ENCODE measurements around the gene GCLM. TPM values are rescaled to one million over a fixed set of nuclear protein-coding genes. Genes with fewer than 3 reads are reported as not detected.

Gene GCLM
- total and polyA plus RNA-seq, 2 of the 4 experiments (the other 2 are of a cell fraction): 15.5 to 20.1 TPM

DNA sequence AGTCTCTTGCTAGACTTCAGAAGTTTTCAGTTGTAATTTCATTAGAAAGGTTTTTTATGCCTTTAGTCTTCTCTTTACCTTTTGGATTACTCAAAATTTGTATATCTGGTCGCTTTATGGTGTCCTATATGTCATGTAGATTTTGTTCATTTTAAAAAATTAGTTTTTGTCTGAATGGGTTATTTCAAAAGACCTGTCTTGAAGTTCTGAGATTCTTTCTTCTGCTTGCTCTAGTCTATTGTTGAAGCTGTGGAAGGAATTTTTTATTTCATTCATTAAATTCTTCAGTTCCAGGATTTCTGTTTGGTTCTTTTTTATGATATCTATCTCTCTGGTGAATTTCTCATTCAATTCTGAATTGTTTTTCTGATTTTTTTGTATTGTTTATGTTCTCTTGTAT is 46.5 kb upstream of the GCLM start:
- H2BK20ac ChIP-seq (ENCODE audit: low read depth, low read length): no peak overlapping the region
- no peak overlapping the region for H2BK5ac ChIP-seq (ENCODE audit: low read depth, low read length, poor library complexity, severe bottlenecking)
- peaks cover 5% of the 10 kb centered on the region for H3K9me3 ChIP-seq (ENCODE audit: control insufficient read depth, insufficient read depth, low read length)
- ChIA-PET POLR2A (ENCODE audit: unreplicated experiment) (interaction anchor here (0.7 kb wide), 1 partner anchor 28 kb away, joined by 5 read pairs; no protein-coding TSS in a partner anchor), CTCF (no interaction called here)
- H3K9ac ChIP-seq (ENCODE audit: low read depth, low read length): no peak overlapping the region
- H2AK9ac ChIP-seq (replicated peaks; ENCODE audit: low read depth, low read length, poor library complexity): no peak overlapping the region
- H3K27me3 ChIP-seq (ENCODE audit: control insufficient read depth, insufficient read depth, low read length): peaks cover 5% of the 10 kb centered on the region
- H3K36me3 ChIP-seq (ENCODE audit: control insufficient read depth, insufficient read depth, low read length): no peaks in the 10 kb centered on the region
- in situ Hi-C loops (cut with MboI; ENCODE audit: low sequenced_read_pairs) (no loop called here), intact Hi-C loops (cut with micrococcal nuclease) (loop anchor here (5.0 kb wide), 1 partner anchor 38 kb away; no protein-coding TSS in a partner anchor), dilution Hi-C loops (cut with HindIII; ENCODE audit: low sequenced_read_pairs, unreplicated experiment) (no loop called here)
- no peaks in the 10 kb centered on the region for H3K9me1 ChIP-seq (ENCODE audit: insufficient read depth, low read length)
- no peak overlapping the region for H3K56ac ChIP-seq (ENCODE audit: extremely low read depth, insufficient read depth, low read length)
- no peak overlapping the region for H2BK120ac ChIP-seq (ENCODE audit: low read depth, low read length)
- H3K4me2 ChIP-seq (ENCODE audit: low read depth, low read length): no peak overlapping the region
- H3K79me1 ChIP-seq (ENCODE audit: low read depth in 1 of 2, low read length in 2 of 2): no peaks in the 10 kb centered on the region
- no peak overlapping the region for H4K5ac ChIP-seq (ENCODE audit: low read depth, low read length)
- H2AK5ac ChIP-seq (ENCODE audit: low read depth, low read length): no peak overlapping the region
- H3K23ac ChIP-seq (ENCODE audit: low read depth, low read length): no peak overlapping the region
- no peak for ATAC-seq (ENCODE audit: low read depth)
- no peaks in the 10 kb centered on the region for H4K20me1 ChIP-seq (ENCODE audit: insufficient read depth, low read length)
- no peak overlapping the region for H2AFZ ChIP-seq (replicated peaks; ENCODE audit: low read length, poor library complexity)
- no TSS peak for BruUV-seq (replicated peaks)
- H3K18ac ChIP-seq (ENCODE audit: low read depth, low read length): no peak overlapping the region
- H4K91ac ChIP-seq (ENCODE audit: insufficient read depth, low read depth, low read length): no peak overlapping the region
- peaks cover 4% of the 10 kb centered on the region; the same call in 1 of the 2 replicates for H3K4me1 ChIP-seq (ENCODE audit: control insufficient read depth, insufficient read depth, low read length)
- no peak overlapping the region for H3K4me3 ChIP-seq (ENCODE audit: insufficient read depth, low read depth, low read length)
- no peak for DNase-seq
- no CpG with 5 or more reads among the region's 1 CpG for WGBS, 2 experiments (ENCODE audit: extremely low coverage in 2 of 2, insufficient read length in 1 of 2)
- H3K4ac ChIP-seq (ENCODE audit: low read depth, low read length): no peak overlapping the region
- H4K8ac ChIP-seq (ENCODE audit: low read depth in 2 of 2, low read length in 2 of 2): no peak overlapping the region
- no peak overlapping the region for H2BK15ac ChIP-seq (ENCODE audit: low read depth, low read length)
- no peak overlapping the region for H3K14ac ChIP-seq (replicated peaks; ENCODE audit: low read depth, low read length)
- TF ChIP-seq FOS (IDR thresholded peaks at IDR 0.05; ENCODE audit: low read depth, low read length) (no peak), RFX5 (IDR thresholded peaks at IDR 0.05; ENCODE audit: low read depth, low read length) (no peak), CEBPB (IDR thresholded peaks at IDR 0.05; ENCODE audit: low read depth, low read length) (no peak), MAZ (IDR thresholded peaks at IDR 0.05; ENCODE audit: borderline replicate concordance, low read depth, low read length) (no peak), SMC3 (IDR thresholded peaks at IDR 0.05; ENCODE audit: low read depth, low read length) (no peak), MXI1 (IDR thresholded peaks at IDR 0.05; ENCODE audit: borderline replicate concordance, low read depth, low read length) (no peak), NFE2L2 (IDR thresholded peaks at IDR 0.05; ENCODE audit: low read depth, low read length) (no peak), RAD21 (IDR thresholded peaks at IDR 0.05; ENCODE audit: low read length) (no peak), MAFK (IDR thresholded peaks at IDR 0.05; ENCODE audit: low read depth, low read length) (no peak), POLR2A (IDR thresholded peaks at IDR 0.05; ENCODE audit: low read depth, low read length) (no peak), BHLHE40 (IDR thresholded peaks at IDR 0.05; ENCODE audit: low read depth, low read length) (no peak), USF2 (IDR thresholded peaks at IDR 0.05; ENCODE audit: low read depth, low read length) (no peak), RCOR1 (IDR thresholded peaks at IDR 0.05; ENCODE audit: insufficient replicate concordance, low read length) (no peak), CHD1 (IDR thresholded peaks at IDR 0.05; ENCODE audit: low read depth, low read length) (no peak)
- TF ChIP-seq, protein P1, sequence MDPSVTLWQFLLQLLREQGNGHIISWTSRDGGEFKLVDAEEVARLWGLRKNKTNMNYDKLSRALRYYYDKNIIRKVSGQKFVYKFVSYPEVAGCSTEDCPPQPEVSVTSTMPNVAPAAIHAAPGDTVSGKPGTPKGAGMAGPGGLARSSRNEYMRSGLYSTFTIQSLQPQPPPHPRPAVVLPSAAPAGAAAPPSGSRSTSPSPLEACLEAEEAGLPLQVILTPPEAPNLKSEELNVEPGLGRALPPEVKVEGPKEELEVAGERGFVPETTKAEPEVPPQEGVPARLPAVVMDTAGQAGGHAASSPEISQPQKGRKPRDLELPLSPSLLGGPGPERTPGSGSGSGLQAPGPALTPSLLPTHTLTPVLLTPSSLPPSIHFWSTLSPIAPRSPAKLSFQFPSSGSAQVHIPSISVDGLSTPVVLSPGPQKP (IDR thresholded peaks at IDR 0.05; ENCODE audit: borderline replicate concordance, low read depth, low read length): no peak
- no peak overlapping the region for H3K27ac ChIP-seq (ENCODE audit: insufficient read depth, low read length)
